NB4 (cell line): ENCODE results near the gene AZU1.

Source experiments
- CTCF ChIP-seq: IDR thresholded peaks from one replicate; pipeline ENCODE4 v1.5.1; 2012; ENCODE audit warnings: low read depth, low read length
- MAX ChIP-seq: IDR thresholded peaks from 2 replicates; pipeline ENCODE4 v1.6.1; 2011; ENCODE audit warnings: low read depth, low read length
- POLR2A ChIP-seq: IDR thresholded peaks from 2 replicates; pipeline ENCODE4 v1.6.1; 2011; ENCODE audit warnings: mild to moderate bottlenecking; ENCODE audit not compliant: insufficient read length; ENCODE audit errors: extremely low read depth

- no peak for TF ChIP-seq POLR2A
- no peak for TF ChIP-seq CTCF
- no peak for TF ChIP-seq MAX
These were observed 39.2 kb downstream of the AZU1 start for GRCh38 chr19:866769-867300.
